ENCODE measurements around the gene TEAD1.

- TF ChIP-seq CTCF (IDR thresholded peaks at IDR 0.05) (no peak), POLR2A (IDR thresholded peaks at IDR 0.05) (no peak), POLR2AphosphoS5 (IDR thresholded peaks at IDR 0.05) (no peak), EP300 (IDR thresholded peaks at IDR 0.05) (no peak)
These were observed 293.9 kb downstream of the TEAD1 start for GRCh38 chr11:12968101-12968500.

All from gastroesophageal sphincter (tissue), 3 donors.